Fibroblast of skin of abdomen (primary cell): ENCODE data around the gene TTC34.

Experiments used
- DNase-seq: peaks from one replicate; pipeline ENCODE4 v3.0.0-alpha.2; 2013

TTC34 gene

GRCh38 chr1:2590233-2591141 is 211.0 kb downstream of the TTC34 start:
- DNase-seq, result no peak

DNA sequence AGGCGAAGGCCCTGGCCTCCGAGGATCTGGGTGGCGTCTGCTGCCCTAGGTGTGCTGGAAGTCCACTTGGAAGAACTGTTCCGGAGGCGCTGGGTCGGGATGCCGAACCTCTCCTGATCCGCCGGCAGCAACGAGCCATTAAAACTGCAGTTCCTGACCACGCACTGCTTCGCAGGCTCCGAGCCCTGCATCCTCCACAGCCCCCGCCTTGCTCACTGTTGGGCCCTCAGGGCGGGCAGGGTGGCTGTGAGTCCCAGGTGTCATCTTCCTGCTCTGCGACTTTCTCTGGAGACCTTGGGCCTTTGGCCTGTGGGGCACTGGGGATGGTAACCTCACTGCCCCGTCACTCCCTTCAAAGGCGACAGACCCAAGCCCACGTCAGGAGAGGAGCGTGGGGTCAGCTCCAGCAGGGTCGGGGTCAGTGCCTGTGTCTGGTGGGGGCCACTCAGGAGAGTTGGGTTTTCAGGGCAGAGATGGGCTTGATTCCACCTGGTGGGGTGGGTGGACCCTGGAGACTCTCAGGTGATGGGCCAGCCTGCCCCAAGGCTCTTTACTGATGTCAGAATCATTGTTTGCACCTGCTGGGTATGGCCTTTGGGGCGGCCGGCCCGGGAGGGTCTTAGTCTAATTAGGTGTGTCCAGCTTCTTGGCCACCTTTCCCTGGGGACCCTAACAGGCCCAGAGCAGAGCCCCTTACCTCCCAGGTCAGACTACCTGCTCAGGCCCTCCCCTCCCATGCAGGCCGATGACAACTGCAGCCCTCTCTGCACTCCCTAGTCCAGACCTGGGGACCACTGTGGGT is 211.9 kb downstream of the TTC34 start:
- no peak for DNase-seq

DNA sequence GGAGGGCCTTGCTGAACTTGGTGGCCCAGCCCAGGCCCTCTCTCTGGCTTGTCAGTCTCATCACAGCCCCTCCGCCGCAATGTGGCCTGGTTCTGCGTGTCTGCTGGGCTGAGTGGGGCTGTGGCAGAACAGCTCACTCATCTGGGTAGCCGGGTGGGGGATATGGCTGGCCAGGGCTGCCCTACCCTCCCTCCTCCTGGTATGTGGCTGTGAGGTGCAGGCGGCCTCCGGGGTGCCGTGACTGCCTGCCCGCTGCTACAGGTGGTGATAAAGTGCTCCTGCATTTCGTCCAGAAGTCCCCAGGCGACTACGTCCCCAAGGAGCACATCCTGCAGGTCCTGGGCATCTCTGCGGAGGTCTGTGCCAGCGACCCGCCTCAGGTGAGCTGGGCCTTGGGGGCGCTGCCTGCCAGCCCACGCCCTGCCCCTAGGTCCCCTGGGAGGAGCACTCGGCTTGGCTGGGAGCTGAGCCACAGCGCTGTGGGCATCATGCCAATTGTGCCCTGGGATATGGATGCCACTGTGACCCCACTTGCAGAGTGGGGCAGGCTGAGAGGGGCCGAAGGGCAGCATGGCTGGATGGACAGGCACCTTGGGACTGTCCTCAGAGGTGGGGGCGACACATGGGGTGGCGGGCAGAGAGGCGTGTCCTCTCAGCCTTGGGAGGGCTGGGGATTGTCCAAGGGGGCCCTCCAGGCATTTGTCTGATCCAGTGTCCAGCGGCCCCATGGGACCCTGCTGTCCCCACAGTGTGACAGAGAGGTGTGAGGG is 212.6 kb downstream of the TTC34 start:
- DNase-seq, result no peak

DNA sequence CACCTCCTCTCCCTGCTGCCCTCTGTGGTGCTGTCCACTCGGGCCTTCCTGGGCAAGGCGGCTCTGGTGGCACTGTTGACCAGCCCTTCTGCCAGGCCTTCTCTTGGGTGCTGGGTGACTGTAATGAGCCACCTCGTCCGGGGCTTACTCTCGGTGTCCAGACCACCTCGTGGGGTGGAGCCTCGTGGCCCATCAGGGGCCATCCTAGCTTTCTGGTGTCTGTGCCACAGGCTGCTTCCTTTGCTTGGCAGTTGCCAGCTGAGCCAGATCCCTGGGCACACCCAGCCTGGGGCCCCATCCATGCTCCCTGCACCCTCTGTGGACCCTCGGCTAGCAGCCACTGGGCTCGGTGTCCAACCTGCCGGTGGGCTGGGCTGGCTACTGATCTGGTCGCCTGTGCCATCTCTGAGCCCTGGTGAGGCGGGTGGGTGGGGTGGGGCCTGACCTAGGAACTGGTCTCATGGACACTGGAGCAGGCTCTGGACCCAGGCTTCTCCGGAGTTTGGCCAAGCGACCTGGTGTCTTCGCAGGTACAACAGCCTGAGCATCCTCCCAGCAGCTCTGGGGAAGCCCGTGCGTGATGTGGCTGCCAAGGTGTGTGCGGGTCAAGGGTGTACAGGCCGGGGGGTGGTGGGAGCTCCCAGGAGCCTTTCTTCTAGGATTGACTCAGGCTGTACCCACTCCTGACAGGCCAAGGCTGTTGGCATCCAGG is 213.5 kb downstream of the TTC34 start:
- DNase-seq, result no peak

DNA sequence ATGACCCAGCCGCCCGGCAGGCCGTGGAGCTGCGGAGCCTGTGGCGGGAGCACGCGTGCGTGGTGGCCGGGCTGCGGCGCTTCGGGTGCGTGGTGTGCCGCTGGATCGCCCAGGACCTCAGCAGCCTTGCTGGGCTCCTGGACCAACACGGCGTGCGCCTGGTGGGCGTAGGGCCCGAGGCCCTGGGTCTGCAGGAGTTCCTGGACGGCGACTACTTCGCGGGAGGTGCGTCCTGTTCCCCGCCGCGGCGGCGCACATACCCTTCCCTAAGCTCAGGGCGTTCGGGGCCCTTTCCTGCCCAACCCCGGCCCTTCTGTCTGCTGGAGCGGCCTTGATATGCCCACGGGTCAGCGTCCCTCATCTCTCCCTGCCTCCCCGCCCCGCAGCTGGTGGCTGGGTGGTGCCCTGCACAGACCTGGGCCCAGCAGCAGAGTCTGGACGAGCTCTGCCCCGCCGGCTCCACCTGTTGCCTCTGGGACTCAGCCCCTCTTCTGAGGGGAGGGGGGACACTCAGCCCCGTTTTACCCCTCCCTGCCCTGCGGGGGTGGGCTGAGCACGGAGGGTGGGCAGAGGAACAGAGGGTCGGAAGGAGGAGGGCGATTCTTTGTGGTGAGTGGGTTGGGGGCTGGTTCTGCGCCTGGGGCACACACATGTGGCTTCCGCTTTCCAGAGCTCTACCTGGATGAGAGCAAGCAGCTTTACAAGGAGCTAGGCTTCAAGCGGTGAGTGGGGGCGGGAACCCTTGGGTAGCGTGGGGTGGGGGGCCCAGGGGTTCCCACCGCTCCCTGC is 214.2 kb downstream of the TTC34 start:
- peak; percentile 16 for DNase-seq

DNA sequence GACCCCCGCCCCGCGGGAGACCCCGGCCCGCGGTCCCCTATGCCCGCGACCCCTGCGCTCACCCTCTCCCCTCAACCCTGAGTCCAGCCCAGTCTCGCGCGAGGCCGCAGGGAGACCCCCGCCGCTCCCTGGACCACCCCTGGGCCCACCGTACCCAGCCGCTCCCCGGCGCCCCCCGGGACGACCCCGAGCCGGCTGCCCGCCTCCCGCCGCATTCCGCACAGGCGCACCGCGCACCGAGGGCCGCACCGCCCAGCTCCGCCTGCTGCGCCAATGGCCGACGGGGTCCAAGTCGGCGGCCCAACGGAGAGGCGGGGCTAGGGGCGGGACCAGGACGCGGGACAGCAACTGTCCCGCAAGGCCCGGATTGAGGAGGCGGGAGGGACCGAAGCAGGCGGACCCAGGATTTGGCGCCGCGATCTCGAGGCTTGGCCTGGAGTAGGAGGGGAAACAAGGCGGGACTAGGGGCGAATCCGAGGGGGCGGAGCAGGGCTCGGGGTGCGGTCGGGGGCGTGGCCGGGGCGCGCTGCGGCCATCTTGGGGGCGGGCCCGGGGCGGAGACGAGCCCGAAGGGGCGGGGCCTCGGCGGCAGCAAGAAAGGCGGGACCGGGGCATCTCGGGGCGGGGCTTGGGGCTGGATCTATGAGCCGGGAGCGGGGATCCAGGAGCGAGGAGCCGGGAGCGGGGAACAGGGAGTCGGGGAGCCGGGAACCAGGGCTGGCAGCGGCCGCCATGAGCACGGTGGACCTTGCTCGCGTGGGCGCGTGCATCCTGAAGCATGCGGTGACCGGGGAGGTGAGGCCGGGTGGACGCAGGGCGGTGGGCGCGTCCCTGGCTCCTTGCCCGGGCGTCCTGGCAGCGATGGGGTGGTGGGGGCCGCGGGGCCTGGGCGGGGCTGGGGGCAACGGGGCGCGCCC is 215.1 kb downstream of the TTC34 start, which contains the start of gene PRXL2B:
PRXL2B (plus strand) TSS at position 624 of the 917 bp plus-strand sequence; CDS start at position 733, 109 bp downstream.
- DNase-seq, result peak; percentile 99
